ENCODE results near the gene KTI12. TPM values are rescaled to one million over a fixed set of nuclear protein-coding genes. Genes with fewer than 3 reads are reported as not detected.
"Not testable (repeated sequence)": the region's sequence is repeated elsewhere in the genome, so short reads cannot be mapped to it uniquely, and the experiment has no call there.

KTI12 gene, protein sequence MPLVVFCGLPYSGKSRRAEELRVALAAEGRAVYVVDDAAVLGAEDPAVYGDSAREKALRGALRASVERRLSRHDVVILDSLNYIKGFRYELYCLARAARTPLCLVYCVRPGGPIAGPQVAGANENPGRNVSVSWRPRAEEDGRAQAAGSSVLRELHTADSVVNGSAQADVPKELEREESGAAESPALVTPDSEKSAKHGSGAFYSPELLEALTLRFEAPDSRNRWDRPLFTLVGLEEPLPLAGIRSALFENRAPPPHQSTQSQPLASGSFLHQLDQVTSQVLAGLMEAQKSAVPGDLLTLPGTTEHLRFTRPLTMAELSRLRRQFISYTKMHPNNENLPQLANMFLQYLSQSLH
- 1 to 10 TPM; 3.5 to 5.4 (median 3.9) TPM for total RNA-seq
- polyA plus RNA-seq, result 4.4 TPM
- long read RNA-seq, donor 1, transcript KTI12-201 (1 exons, 1,714 nt), result major isoform, 19 of 19 reads
- long read RNA-seq, donor 1, partial matches to known transcripts, result 0 of 19 reads
- long read RNA-seq, donor 1, other reads (novel, unspliced or antisense), result 0 of 19 reads
- long read RNA-seq, donor 2, transcript KTI12-201 (1 exons, 1,714 nt), result major isoform, 7 of 7 reads
- long read RNA-seq, donor 2, partial matches to known transcripts, result 0 of 7 reads
- long read RNA-seq, donor 2, other reads (novel, unspliced or antisense), result 0 of 7 reads
- long read RNA-seq, donor 3, transcript KTI12-201 (1 exons, 1,714 nt), result major isoform, 34 of 34 reads
- long read RNA-seq, donor 3, partial matches to known transcripts, result 0 of 34 reads
- long read RNA-seq, donor 3, other reads (novel, unspliced or antisense), result 0 of 34 reads
- long read RNA-seq, donor 4, transcript KTI12-201 (1 exons, 1,714 nt), result major isoform, 8 of 8 reads
- long read RNA-seq, donor 4, partial matches to known transcripts, result 0 of 8 reads
- long read RNA-seq, donor 4, other reads (novel, unspliced or antisense), result 0 of 8 reads

DNA sequence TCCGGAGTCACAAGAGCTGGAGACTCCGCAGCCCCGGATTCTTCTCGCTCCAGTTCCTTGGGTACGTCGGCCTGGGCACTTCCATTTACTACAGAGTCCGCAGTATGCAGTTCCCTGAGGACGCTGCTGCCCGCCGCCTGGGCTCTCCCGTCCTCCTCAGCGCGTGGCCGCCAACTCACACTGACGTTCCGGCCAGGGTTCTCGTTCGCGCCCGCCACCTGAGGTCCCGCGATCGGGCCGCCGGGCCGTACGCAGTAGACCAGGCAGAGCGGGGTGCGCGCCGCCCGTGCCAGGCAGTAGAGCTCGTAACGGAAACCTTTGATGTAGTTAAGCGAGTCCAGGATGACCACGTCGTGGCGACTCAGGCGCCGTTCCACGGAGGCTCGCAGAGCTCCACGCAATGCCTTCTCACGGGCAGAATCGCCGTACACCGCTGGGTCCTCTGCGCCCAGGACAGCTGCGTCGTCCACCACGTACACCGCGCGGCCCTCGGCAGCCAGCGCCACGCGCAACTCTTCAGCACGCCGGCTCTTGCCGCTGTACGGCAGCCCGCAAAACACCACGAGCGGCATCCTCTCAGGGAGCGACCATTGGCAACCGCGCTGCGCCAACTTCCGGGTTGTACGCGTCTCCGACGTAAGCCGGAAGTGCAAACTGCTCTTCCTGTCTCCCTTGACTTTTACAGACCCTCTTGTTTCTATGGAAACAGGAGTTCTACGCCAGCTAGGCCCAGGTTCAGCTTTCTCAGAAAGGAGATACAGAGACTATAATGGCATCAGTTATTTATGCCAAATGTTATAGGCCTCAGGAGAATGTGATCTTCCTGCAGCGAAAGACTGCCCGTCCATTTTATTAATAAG is at the start of gene KTI12:
TSS of gene KTI12 (minus strand) at position 621 of the 860 bp plus-strand sequence. CDS start at position 572, 49 bp downstream.
- DNase-seq (peak; percentile 93 to 96 (median 95)), ATAC-seq (peak; percentile 95 to 97)
- H3K27ac ChIP-seq (ENCODE audit: low read length), result peak within 1 kb of the TSS; percentile 78
- H3K4me3 ChIP-seq (ENCODE audit: low read length), result peak within 1 kb of the TSS; percentile 55
- WGBS, result 2% methylated on average over 78 of the region's 78 CpGs
- intact Hi-C loops (cut with DNase I), result no loop called here
- H3K4me1 ChIP-seq (ENCODE audit: control insufficient read depth, insufficient read depth, low read length), result peaks cover 5% of the 10 kb centered on the region
- H3K27me3 ChIP-seq (ENCODE audit: control insufficient read depth, insufficient read depth), result no peaks in the 10 kb centered on the region
- H3K9me3 ChIP-seq (ENCODE audit: control insufficient read depth, low read length), result no peaks in the 10 kb centered on the region

GRCh38 chr1:52080014-52080415 is 46.4 kb upstream of the KTI12 start:
- no peaks in the 10 kb centered on the region for H3K4me1 ChIP-seq (ENCODE audit: control insufficient read depth, insufficient read depth, low read length)
- WGBS, result 85% methylated on average over 3 of the region's 3 CpGs
- no peak overlapping the region for H3K27ac ChIP-seq (ENCODE audit: low read length)
- H3K9me3 ChIP-seq (ENCODE audit: control insufficient read depth, low read length), result no peaks in the 10 kb centered on the region
- no peak for DNase-seq
- no peak overlapping the region for H3K4me3 ChIP-seq (ENCODE audit: low read length)
- no peak for ATAC-seq
- intact Hi-C loops (cut with DNase I), result no loop called here
- H3K27me3 ChIP-seq (ENCODE audit: control insufficient read depth, insufficient read depth), result no peaks in the 10 kb centered on the region

DNA sequence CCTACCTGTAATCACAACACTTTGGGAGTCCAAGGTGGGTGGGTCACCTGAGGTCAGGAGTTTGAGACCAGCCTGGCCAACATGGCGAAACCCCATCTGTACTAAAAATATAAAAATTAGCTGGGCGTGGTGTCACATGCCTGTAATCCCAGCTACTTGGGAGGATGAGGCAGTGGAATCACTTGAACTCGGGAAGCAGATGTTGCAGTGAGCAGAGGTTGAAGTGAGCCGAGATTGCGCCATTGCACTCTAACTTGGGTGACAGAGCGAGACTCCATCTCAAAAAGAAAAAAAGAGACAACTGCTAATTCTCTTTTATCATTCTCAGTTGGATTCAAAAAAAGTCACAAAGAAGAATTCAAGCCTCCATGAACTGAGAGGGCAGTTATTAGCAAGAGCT is 43.7 kb upstream of the KTI12 start:
- H3K27ac ChIP-seq (ENCODE audit: low read length); H3K4me3 ChIP-seq (ENCODE audit: low read length); DNase-seq; intact Hi-C loops (cut with DNase I); H3K9me3 ChIP-seq (ENCODE audit: control insufficient read depth, low read length); H3K4me1 ChIP-seq (ENCODE audit: control insufficient read depth, insufficient read depth, low read length); ATAC-seq; H3K27me3 ChIP-seq (ENCODE audit: control insufficient read depth, insufficient read depth): not testable (repeated sequence)
- 94% methylated on average over 6 of the region's 6 CpGs for WGBS

DNA sequence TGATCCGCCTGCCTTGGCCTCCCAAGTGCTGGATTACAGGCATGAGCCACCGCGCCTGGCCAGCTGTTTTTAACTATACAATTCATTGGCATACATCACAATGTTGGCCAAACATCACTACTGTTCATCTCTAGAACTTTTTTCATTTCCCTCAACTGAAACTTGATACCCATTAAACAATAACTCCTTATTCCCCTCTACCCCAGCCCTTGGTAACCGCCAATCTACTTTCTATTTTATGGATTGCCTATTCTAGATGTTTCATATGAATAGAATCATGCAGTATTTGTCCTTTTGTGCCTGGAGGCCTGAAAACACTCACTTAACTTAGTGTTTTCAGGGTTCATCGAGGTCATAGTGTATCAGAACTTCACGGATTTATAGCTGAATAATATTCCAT is 38.7 kb upstream of the KTI12 start:
- H3K4me1 ChIP-seq (ENCODE audit: control insufficient read depth, insufficient read depth, low read length), result no peaks in the 10 kb centered on the region
- H3K9me3 ChIP-seq (ENCODE audit: control insufficient read depth, low read length), result no peaks in the 10 kb centered on the region
- ATAC-seq (no peak), DNase-seq (no peak)
- no peaks in the 10 kb centered on the region for H3K27me3 ChIP-seq (ENCODE audit: control insufficient read depth, insufficient read depth)
- no peak overlapping the region for H3K27ac ChIP-seq (ENCODE audit: low read length)
- H3K4me3 ChIP-seq (ENCODE audit: low read length), result no peak overlapping the region
- 79% methylated on average over 6 of the region's 6 CpGs for WGBS
- intact Hi-C loops (cut with DNase I), result no loop called here

DNA sequence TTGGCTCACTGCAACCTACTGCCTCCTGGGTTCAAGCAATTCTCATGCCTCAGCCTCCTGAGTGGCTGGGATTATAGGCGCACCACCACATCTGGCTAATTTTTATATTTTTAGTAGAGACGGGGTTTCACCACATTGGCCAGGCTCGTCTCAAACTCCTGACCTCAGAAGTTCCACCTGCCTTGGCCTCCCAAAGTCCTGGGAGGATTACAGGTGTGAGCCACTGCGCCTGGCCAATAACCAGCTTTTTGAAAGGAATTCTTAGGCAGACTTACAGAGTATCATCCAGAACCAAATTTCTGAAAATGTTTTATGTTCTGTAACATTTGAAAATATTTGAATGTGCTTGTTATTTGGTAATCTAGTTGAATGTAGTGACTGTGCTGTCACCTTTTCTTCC is 37.1 kb upstream of the KTI12 start:
- ATAC-seq (no peak), DNase-seq (no peak)
- 92% methylated on average over 4 of the region's 4 CpGs for WGBS
- H3K4me1 ChIP-seq (ENCODE audit: control insufficient read depth, insufficient read depth, low read length), result no peaks in the 10 kb centered on the region
- H3K4me3 ChIP-seq (ENCODE audit: low read length), result no peak overlapping the region
- no peak overlapping the region for H3K27ac ChIP-seq (ENCODE audit: low read length)
- H3K9me3 ChIP-seq (ENCODE audit: control insufficient read depth, low read length), result no peaks in the 10 kb centered on the region
- intact Hi-C loops (cut with DNase I), result no loop called here
- H3K27me3 ChIP-seq (ENCODE audit: control insufficient read depth, insufficient read depth), result no peaks in the 10 kb centered on the region

GRCh38 chr1:52063192-52063591 is 29.6 kb upstream of the KTI12 start:
- intact Hi-C loops (cut with DNase I), result no loop called here
- Histone ChIP-seq H3K4me3 (ENCODE audit: low read length) (no peak overlapping the region), H3K27ac (ENCODE audit: low read length) (no peak overlapping the region), H3K9me3 (ENCODE audit: control insufficient read depth, low read length) (no peaks in the 10 kb centered on the region), H3K4me1 (ENCODE audit: control insufficient read depth, insufficient read depth, low read length) (no peaks in the 10 kb centered on the region), H3K27me3 (ENCODE audit: control insufficient read depth, insufficient read depth) (no peaks in the 10 kb centered on the region)
- 93% methylated on average over 2 of the region's 2 CpGs for WGBS
- no peak for DNase-seq
- ATAC-seq, result no peak

DNA sequence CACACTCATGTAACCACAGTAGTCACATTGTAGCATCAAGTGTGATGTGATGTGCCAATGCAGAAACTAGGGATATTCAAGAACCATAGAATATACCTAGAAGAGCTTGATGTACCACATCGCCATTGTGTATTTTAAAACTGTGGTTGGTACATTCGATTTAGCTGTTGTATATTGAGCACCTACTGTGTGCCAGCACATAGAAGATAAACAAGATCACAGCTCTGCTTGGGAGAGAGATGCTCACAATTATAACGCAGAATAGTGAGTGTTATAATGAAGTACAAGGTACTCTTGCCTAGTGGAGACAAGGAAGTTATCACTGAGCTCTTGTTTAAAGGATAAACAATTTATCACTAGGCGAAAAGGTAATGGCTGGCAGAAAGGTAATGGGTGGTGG is 27.2 kb upstream of the KTI12 start:
- Histone ChIP-seq H3K4me3 (ENCODE audit: low read length) (no peak overlapping the region), H3K4me1 (ENCODE audit: control insufficient read depth, insufficient read depth, low read length) (peaks cover 2% of the 10 kb centered on the region), H3K27me3 (ENCODE audit: control insufficient read depth, insufficient read depth) (no peaks in the 10 kb centered on the region), H3K27ac (ENCODE audit: low read length) (no peak overlapping the region), H3K9me3 (ENCODE audit: control insufficient read depth, low read length) (no peaks in the 10 kb centered on the region)
- intact Hi-C loops (cut with DNase I), result no loop called here
- WGBS, result 97% methylated on average over 4 of the region's 4 CpGs
- no peak for ATAC-seq
- no peak for DNase-seq

GRCh38 chr1:52059888-52060287 is 26.3 kb upstream of the KTI12 start:
- WGBS, result 99% methylated on average over 1 of the region's 1 CpG
- no peak for DNase-seq
- H3K27ac ChIP-seq (ENCODE audit: low read length), result no peak overlapping the region
- H3K9me3 ChIP-seq (ENCODE audit: control insufficient read depth, low read length), result no peaks in the 10 kb centered on the region
- H3K27me3 ChIP-seq (ENCODE audit: control insufficient read depth, insufficient read depth), result no peaks in the 10 kb centered on the region
- intact Hi-C loops (cut with DNase I), result no loop called here
- H3K4me3 ChIP-seq (ENCODE audit: low read length), result no peak overlapping the region
- ATAC-seq, result no peak
- H3K4me1 ChIP-seq (ENCODE audit: control insufficient read depth, insufficient read depth, low read length), result peaks cover 2% of the 10 kb centered on the region

DNA sequence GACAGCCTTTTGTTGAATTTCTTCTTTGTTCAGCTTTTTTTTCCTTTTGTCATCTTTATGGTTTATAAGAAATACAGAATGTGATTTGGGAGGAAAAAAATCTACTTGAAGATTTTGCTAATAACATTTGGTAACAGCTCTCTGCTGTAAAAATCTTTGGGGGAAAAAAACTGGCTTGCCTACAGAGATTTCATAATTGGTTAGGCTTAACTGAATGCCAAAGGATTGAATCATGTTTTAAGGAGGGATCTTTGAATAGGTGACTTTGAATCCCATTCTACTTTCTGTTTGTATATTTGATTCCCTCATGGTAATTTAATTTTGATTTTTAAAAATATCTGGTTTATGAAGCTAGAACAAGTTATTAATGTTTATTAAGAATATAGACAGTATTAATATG is 25.7 kb upstream of the KTI12 start:
- ATAC-seq (no peak), DNase-seq (no peak)
- H3K4me1 ChIP-seq (ENCODE audit: control insufficient read depth, insufficient read depth, low read length), result peaks cover 4% of the 10 kb centered on the region
- H3K9me3 ChIP-seq (ENCODE audit: control insufficient read depth, low read length), result no peaks in the 10 kb centered on the region
- no peak overlapping the region for H3K4me3 ChIP-seq (ENCODE audit: low read length)
- H3K27me3 ChIP-seq (ENCODE audit: control insufficient read depth, insufficient read depth), result no peaks in the 10 kb centered on the region
- intact Hi-C loops (cut with DNase I), result no loop called here
- H3K27ac ChIP-seq (ENCODE audit: low read length), result no peak overlapping the region

GRCh38 chr1:52057876-52058415 is 24.3 kb upstream of the KTI12 start:
- Histone ChIP-seq H3K27ac (ENCODE audit: low read length) (no peak overlapping the region), H3K4me1 (ENCODE audit: control insufficient read depth, insufficient read depth, low read length) (peaks cover 5% of the 10 kb centered on the region), H3K9me3 (ENCODE audit: control insufficient read depth, low read length) (no peaks in the 10 kb centered on the region), H3K27me3 (ENCODE audit: control insufficient read depth, insufficient read depth) (no peaks in the 10 kb centered on the region), H3K4me3 (ENCODE audit: low read length) (no peak overlapping the region)
- no peak for ATAC-seq
- intact Hi-C loops (cut with DNase I), result no loop called here
- no peak for DNase-seq
- WGBS, result 91% methylated on average over 1 of the region's 1 CpG
